ENCODE measurements around the gene KCNK13. TPM values are rescaled to one million over a fixed set of nuclear protein-coding genes. Genes with fewer than 3 reads are reported as not detected.

Gene KCNK13
- total and polyA plus RNA-seq, 8 donors = 0.08 to 0.97 (median 0.13) TPM; not detected in 2

- 89 to 96% methylated on average over 4 of the region's 4 CpGs for WGBS, 2 donors
- H3K4me1 ChIP-seq = no peaks in the 10 kb centered on the region
- H3K27ac ChIP-seq = no peak overlapping the region
- no peak overlapping the region for H3K4me3 ChIP-seq
- ATAC-seq = no peak
- DNase-seq = no peak
- no peak for FAIRE-seq
- intact Hi-C loops (cut with DNase I) = no loop called here
- TF ChIP-seq CTCF (IDR thresholded peaks at IDR 0.05) = no peak
- no peaks in the 10 kb centered on the region for H3K36me3 ChIP-seq
- H3K9me3 ChIP-seq = no peaks in the 10 kb centered on the region
- no peaks in the 10 kb centered on the region for H3K27me3 ChIP-seq
Observed at GRCh38 chr14:90050271-90050670, 11.5 kb upstream of the KCNK13 start.

DNA sequence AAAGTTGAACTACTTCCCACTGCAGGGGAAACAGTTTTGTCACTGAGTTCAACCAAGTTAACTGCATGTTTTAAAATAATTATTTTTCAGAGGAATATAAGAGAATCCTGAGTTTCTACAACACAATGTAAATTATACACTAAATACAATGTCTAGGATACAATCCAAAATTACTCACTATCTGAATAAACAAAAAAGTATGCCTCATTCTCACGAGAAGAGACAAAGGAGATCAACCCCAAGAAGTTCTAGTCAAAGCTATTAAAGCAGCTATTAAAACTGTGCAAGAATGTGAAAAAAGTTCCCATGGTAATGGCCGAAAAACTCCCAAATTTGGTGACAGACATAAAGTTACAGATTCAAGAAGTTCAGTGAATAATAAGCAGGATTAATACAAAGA lies 8.8 kb upstream of the KCNK13 start:
- intact Hi-C loops (cut with DNase I) = no loop called here
- no peaks in the 10 kb centered on the region for H3K9me3 ChIP-seq
- H3K4me1 ChIP-seq = no peaks in the 10 kb centered on the region
- no peak overlapping the region for H3K27ac ChIP-seq
- WGBS, 2 donors = 55 to 56% methylated on average over 2 of the region's 2 CpGs
- TF ChIP-seq CTCF (IDR thresholded peaks at IDR 0.05) = no peak
- H3K27me3 ChIP-seq = peaks cover 0 to 7% (median 0%) of the 10 kb centered on the region in 4 donors
- DNase-seq = no peak
- H3K4me3 ChIP-seq = no peak overlapping the region
- no peak for FAIRE-seq
- no peak for ATAC-seq
- H3K36me3 ChIP-seq = no peaks in the 10 kb centered on the region

GRCh38 chr14:90054803-90055202 lies 7.0 kb upstream of the KCNK13 start:
- DNase-seq = no peak
- ATAC-seq = no peak

GRCh38 chr14:90056826-90057225 lies 5.0 kb upstream of the KCNK13 start:
- no peak for FAIRE-seq
- Histone ChIP-seq H3K36me3 (no peaks in the 10 kb centered on the region), H3K4me1 (peaks cover 0 to 8% (median 6%) of the 10 kb centered on the region in 3 donors), H3K27me3 (peaks cover 0 to 10% (median 3%) of the 10 kb centered on the region in 4 donors), H3K9me3 (no peaks in the 10 kb centered on the region), H3K4me3 (no peak overlapping the region), H3K27ac (no peak overlapping the region)
- WGBS, 2 donors = 44 to 49% methylated on average over 8 of the region's 8 CpGs
- no peak for ATAC-seq
- intact Hi-C loops (cut with DNase I) = no loop called here
- DNase-seq = no peak
- no peak for TF ChIP-seq CTCF (IDR thresholded peaks at IDR 0.05)

More at GRCh38 chr14:90054803-90055202, 7.0 kb upstream of the KCNK13 start:
- Histone ChIP-seq H3K27me3 (peaks cover 0 to 10% (median 0%) of the 10 kb centered on the region in 4 donors), H3K27ac (no peak overlapping the region), H3K4me1 (no peaks in the 10 kb centered on the region), H3K9me3 (no peaks in the 10 kb centered on the region), H3K4me3 (no peak overlapping the region), H3K36me3 (no peaks in the 10 kb centered on the region)
- WGBS, 2 donors = 76 to 91% methylated on average over 1 of the region's 1 CpG
- intact Hi-C loops (cut with DNase I) = no loop called here
- no peak for TF ChIP-seq CTCF (IDR thresholded peaks at IDR 0.05)
- no peak for FAIRE-seq

DNA sequence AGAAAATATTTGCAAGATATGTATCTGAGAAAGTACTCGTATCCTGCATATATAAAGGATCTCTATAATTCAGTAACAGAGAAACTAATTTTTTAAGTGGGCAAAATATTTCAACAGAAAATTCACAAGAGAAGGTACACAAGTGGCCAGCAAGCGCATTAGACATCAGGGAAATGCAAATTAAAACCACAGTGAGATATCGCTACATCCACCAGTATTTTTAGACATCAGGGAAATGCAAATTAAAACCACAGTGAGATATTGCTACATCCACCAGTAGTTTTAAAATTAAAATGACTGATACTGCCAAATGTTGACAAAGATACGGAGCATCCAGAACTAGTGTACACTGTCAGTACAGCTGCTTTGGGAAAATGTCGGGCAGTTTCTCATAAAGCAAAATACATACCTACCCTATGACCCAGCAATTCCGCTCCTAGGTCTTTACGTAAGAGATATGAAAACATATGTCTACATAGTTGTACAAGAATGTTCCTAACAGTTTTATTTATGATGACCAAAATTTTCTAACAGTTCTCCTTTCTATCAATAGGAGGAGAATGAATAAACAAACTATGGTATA lies 2.8 kb upstream of the KCNK13 start:
- H3K9me3 ChIP-seq = no peaks in the 10 kb centered on the region
- no peak for TF ChIP-seq CTCF (IDR thresholded peaks at IDR 0.05)
- no peak overlapping the region for H3K4me3 ChIP-seq
- DNase-seq (no peak), ATAC-seq (no peak), FAIRE-seq (no peak)
- peaks cover 0 to 12% (median 8%) of the 10 kb centered on the region in 3 donors for H3K4me1 ChIP-seq
- intact Hi-C loops (cut with DNase I) = no loop called here
- no peak overlapping the region for H3K27ac ChIP-seq
- H3K27me3 ChIP-seq = peaks cover 0 to 10% (median 4%) of the 10 kb centered on the region in 4 donors
- no peaks in the 10 kb centered on the region for H3K36me3 ChIP-seq
- WGBS, 2 donors = 88 to 91% methylated on average over 7 of the region's 7 CpGs

All from pancreas (tissue), 10 donors.